ENCODE data around the gene POM121L2.
"Not testable (repeated sequence)": the region's sequence is repeated elsewhere in the genome, so short reads cannot be mapped to it uniquely, and the experiment has no call there.

Gene POM121L2

DNA sequence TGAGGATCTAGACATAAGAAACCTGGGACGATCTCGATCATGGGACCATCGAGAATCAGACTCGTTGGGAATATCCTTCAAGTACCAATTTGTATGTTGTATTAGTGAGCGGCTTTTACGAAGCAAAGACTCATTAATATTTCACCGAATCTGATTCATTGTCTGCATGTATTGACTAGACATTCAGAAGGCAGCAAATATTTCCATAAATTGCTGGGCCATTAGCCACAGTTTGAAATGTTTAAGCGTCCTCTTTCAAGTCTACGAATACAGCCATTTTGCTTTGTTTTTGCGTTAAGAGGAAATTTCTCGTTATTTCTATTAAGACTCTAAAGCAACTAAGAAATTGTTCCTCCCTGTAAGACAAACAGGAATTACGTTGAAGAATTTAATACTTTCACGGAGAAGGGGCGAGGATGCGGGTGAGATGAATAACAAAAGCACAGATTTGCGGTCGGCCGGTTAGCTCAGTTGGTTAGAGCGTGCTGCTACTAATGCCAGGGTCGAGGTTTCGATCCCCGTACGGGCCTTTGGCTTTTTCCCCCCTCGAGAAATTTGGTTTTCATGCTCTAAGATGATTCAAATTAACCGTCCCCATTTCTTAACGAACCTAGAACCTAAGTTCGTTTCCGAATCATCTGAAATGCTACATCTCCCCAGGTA lies 18.5 kb downstream of the POM121L2 start:
- no peak for DNase-seq

- no peak for DNase-seq
Measured at GRCh38 chr6:27290850-27291208, 21.2 kb downstream of the POM121L2 start.

DNA sequence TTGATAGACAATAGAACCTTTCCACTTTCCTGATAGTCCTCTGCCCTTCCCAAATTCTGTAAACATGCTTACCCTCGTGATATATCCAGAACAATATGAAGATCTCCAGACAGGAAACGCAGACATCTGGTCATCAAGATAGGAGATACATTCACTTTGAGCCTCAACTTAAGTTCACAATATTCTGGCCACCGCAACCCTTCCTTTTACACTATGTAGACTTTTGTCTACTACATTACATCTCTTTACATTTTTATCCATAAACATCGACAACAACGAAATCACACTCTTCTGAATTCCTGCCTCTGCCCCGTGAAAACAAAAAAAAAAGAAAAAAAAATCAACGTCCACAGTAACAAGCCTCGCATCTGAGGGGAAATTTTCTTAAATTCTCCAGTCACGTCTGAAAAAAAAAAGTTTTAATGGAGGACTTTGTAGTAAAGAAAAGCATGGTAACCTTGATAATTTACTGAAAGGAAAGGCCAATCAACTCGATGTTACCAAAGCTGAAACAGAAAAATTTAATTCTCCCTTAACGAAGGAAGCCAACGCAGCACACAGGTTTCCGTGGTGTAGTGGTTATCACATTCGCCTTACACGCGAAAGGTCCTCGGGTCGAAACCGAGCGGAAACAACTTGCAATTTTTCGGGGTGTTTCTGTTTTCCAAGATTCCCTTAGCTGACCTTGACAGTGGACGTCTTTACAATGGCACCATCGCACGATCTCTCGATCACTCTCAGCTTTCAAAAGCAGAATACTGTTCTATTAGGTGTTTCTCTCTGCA lies 21.8 kb downstream of the POM121L2 start:
- no peak for DNase-seq

DNA sequence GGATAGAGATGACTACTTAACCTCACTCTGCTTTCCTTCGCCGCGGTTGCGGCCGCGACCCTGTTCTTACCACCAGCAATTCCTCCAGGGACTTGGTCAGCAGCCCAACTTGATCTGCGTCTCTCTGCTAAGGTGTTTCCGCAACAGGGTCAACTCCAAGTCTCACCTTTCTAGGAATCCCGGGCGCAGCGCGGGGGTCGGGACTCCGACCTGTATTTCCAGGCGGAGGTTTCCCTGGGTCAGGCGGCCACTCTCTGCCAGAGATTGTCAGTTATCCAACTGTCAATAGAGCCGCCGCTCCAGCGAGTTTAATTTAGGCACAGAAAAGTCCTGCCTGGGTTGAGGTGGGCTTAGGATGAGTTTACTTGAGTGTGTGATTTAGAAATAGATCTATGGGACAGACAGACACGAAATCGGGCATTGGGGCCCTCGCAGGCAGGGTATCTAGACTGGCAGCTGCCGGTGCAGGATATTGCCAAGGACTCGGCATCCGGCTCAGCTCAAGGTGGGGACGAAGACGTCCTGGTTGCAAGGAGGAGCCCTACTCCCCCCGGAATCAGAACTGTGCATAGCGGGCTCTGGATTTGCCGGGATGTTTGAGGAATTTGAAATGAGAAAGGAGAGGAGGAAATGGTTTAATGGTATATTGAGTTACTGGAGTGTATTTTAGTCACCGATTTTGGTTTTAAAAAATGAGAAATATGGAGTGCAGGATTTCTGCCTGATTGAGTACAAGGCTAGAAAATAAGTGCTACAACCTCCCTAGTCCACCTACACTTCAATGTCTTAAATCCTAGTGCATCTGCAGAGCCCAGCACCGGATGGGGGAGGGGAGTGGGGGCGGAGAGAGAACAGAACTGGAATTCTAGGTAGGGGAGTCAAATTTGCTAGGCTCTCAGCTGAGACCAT lies 23.7 kb downstream of the POM121L2 start:
- DNase-seq = no peak

DNA sequence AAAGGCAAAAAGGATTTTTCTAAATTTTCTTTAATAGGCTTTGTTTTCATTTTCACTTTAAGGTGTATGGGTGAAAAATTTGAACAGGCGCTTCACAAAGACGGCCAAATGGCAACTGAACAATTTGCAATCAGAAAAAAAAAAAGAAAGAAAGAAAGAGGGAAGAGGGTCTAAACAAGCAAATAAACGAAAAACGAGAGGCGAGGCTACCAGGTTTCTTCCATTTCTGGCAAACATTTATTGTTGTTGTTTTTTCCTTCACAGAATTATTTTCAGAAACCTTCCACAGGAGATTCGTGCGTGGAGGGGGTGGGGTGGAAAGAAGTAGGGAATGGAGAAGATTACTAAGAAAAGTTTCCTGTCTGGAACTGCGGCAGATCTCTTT lies 24.3 kb downstream of the POM121L2 start:
- DNase-seq = no peak

- DNase-seq = no peak
Measured at GRCh38 chr6:27286141-27286540, 25.9 kb downstream of the POM121L2 start.

GRCh38 chr6:27283279-27283678 lies 28.8 kb downstream of the POM121L2 start:
- DNase-seq = no peak

- no peak for DNase-seq
Measured at GRCh38 chr6:27281569-27281968, 30.5 kb downstream of the POM121L2 start.

- DNase-seq = no peak
Measured at GRCh38 chr6:27281105-27281539, 31.0 kb downstream of the POM121L2 start.

DNA sequence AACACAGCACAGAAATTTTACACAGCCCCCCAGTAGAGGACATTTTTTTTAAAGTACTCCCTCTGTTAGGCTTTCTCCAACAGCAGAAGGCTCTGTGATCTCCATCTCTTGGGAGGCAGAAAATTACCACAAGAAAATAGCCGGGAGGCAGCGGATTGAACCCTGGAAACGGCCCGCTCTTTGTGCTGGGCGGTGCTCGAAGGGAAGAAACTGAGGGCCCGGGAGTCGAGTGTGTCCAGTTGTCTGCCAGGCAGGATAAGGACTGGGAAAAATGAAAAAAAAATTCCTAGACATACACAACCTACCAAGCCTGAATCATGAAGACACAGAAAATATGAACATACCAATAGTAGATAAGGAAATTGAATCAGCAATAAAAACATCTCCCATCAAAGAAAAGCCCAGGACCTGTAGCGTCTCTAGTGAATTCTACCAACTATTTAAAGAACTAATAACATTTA lies 31.5 kb downstream of the POM121L2 start:
- DNase-seq = no peak

GRCh38 chr6:27280064-27280539 lies 32.0 kb downstream of the POM121L2 start:
- DNase-seq = no peak

- DNase-seq = no peak
Measured at GRCh38 chr6:27279513-27280063, 32.5 kb downstream of the POM121L2 start.

DNA sequence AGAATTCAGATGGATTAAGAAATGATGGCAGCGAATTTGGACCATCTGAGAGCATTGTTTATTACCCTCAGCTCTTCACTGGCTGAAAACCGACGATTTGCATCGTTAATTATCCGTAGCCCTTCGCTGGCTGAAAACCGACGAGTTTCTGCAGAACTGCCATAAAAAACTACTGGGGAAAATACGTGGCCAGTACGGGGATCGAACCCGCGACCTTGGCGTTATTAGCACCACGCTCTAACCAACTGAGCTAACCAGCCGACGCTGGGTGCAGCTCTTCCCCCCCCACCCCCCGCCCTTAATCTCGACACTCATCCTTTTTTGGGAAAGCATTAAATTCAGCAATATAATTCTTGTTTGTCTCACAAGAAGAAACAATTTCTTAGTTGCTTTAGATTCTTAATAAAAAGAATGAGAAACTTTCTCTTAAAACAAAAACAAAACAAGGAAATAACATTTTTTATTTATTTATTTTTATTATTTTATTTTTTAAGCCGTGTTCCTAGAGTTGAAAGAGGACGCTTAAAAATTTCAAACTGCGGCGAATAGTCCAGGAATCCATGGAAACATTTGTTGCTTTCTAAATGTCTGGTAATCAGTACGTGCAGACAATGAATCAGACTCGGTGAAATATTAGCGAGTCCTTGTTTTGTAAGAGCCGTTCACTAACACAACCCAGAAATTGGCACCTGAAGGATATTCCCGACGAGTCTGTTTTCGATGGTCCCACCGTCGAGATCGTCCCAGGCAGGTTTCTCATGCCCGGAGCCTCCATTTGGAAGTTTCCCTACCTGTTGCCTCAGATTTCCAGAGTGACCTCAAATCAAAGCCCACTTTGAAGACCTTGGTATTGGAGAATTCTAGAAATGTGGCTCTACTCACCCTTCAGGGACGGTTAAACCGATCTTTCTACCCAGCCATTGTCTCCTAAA lies 36.8 kb downstream of the POM121L2 start:
- DNase-seq = no peak

DNA sequence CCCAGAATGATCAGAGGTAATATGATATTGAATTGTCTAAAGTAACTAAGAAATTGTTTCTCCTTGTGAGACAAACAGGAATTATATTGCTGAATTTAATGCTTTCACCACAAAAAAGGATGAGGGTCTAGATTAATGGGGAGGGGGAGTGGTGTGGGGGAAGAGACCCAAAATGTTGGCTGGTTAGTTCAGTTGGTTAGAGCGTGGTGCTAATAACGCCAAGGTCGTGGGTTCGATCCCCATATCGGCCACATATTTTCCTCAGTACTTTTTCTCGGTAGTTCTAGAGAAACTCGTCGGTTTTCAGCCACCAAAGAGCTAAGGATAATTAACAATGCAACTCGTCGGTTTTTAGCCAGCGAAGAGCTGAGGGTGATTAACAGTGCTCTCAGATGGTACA lies 38.3 kb downstream of the POM121L2 start:
- no peak for DNase-seq

GRCh38 chr6:27268803-27269202 lies 43.3 kb downstream of the POM121L2 start:
- DNase-seq = no peak

DNA sequence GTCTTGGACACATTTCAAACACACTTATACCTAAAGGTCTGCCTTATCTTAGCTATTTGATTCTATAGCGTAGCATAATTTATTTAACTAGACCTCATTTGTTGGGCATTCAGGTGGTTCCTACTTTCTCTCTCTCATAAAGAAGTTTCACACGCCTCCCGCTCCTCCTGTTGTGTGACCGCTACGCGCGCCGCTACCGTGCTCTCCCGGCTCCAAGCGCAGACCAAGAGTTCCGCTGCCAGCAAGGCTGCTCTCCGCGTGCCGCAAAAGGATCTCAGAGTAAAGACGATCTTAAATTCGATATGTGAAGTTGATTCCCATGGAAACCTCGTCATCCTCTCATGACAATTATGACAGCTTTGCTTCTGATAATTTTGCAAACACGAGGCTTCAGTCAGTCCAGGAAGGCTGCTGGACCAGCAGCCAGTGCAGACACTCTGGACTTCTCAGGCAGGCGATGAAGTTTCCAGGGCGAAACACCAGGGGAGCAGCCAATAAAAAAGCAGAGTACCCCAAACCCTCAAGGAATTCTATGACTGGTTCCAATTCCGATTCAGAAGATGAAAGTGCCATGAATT lies 44.1 kb downstream of the POM121L2 start:
- no peak for DNase-seq

GRCh38 chr6:27267003-27267402 lies 45.1 kb downstream of the POM121L2 start:
- DNase-seq = not testable (repeated sequence)

DNA sequence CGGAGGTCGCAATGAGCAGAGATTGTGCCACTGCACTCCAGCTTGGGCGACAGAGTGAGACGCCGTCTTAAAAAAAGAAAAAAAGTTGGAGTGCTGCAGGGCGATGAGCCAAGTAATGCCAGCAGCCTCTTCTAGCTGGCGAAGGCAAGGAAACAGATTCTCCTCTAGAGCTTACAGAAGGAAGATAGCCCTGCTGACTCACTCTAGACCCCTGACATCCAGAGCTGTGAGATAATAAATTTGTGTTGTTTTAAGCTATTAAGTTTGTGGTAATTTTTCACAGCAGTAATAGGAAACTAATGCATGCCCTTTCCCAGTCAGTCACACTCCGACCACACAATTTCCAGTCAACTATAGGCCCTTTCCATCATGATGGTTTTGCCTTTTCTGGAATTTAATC lies 48.2 kb downstream of the POM121L2 start:
- no peak for DNase-seq

DNA sequence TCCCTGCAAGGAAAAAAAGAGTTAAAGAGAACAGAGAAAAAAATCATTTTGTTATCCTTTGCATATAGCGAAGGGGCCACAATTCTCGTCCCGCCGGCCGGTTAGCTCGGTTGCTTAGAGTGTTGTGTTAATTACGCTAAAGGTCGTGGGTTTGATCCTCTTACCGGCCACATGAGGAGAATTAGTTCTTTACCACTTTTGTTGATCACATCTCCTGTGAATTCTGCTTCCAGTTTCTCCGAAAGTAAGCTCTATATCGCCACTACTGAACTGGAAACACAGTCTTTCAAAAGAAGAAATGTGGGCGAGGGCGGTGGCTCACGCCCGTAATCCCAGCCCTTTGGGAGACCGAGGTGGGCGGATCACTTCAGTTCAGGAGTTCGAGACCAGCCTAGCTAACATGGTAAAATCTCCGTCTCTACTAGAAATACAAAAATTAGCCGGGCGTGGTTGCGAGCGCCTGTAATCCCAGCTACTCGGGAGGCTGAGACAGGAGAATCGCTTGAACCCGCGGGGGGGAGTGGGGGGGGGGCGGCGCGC lies 51.2 kb downstream of the POM121L2 start:
- DNase-seq = no peak

GRCh38 chr6:27260369-27260768 lies 51.7 kb downstream of the POM121L2 start:
- no peak for DNase-seq

Measured in activated gamma-delta T cell treated with Interleukin-2 at 50 U/mL for 16 hours (primary cell).